ENCODE measurements around the gene MCM9. TPM values are rescaled to one million over a fixed set of nuclear protein-coding genes. Genes with fewer than 3 reads are reported as not detected.
A peak's percentile ranks its signal among the peaks of the same experiment; 100 is the strongest.
"Not testable (repeated sequence)": the region's sequence is repeated elsewhere in the genome, so short reads cannot be mapped to it uniquely, and the experiment has no call there.

Gene MCM9
- total RNA-seq, 1 donor from 2014 or later: 10.1 TPM

DNA sequence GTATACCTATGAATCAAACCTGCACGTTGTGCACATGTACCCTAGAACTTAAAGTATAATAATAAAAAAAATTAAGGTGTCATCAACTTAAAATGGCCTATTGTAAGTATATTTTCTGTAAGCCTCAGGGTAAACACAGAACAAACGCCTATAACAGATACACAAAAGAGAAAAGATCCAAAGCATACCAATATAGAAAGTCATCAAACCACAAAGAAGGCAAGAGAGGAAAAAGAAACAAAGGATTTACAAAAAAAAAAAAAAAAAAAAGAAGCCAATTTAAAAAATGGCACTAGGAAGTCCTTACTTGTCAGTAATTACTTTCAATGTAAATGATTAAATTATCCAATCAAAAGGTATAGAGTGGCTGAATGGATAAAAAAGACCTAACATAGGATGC lies 65.6 kb downstream of the MCM9 start:
- Mint-ChIP-seq H3K4me3 (ENCODE audit: unreplicated experiment) (no peak overlapping the region), H3K27me3 (ENCODE audit: low read depth, unreplicated experiment) (no peaks in the 10 kb centered on the region), H3K36me3 (ENCODE audit: low read depth, unreplicated experiment) (no peaks in the 10 kb centered on the region), H3K27ac (ENCODE audit: unreplicated experiment) (no peak overlapping the region), H3K4me1 (ENCODE audit: low read depth, unreplicated experiment) (peaks cover 10% of the 10 kb centered on the region), H3K9me3 (ENCODE audit: unreplicated experiment) (peaks cover 2% of the 10 kb centered on the region)
- no peak overlapping the region for H3K9ac ChIP-seq (ENCODE audit: low read length)
- H3K27ac ChIP-seq (ENCODE audit: low read depth, low read length): no peak overlapping the region
- peaks cover 9% of the 10 kb centered on the region for H3K79me2 ChIP-seq (ENCODE audit: insufficient read depth, low read length)
- no peaks in the 10 kb centered on the region for H3K4me1 ChIP-seq (ENCODE audit: insufficient read depth, low read length)
- no peaks in the 10 kb centered on the region for H3K9me3 ChIP-seq (ENCODE audit: insufficient read depth, low read depth, low read length)
- H3K36me3 ChIP-seq (ENCODE audit: insufficient read depth, low read length): no peaks in the 10 kb centered on the region
- H2AFZ ChIP-seq (ENCODE audit: low read depth, low read length): no peak overlapping the region
- no peaks in the 10 kb centered on the region for H4K20me1 ChIP-seq (ENCODE audit: insufficient read depth, low read length)
- FAIRE-seq (no peak), DNase-seq (ENCODE audit: low read depth) (peak; percentile 74)
- TF ChIP-seq EZH2 (IDR thresholded peaks at IDR 0.05; ENCODE audit: insufficient read depth, low read length) (no peak), CTCF (IDR thresholded peaks at IDR 0.05; ENCODE audit: insufficient read depth, low read depth, low read length) (no peak)
- H3K4me2 ChIP-seq (ENCODE audit: low read length): peak overlapping the region; percentile 50
- no peaks in the 10 kb centered on the region for H3K27me3 ChIP-seq (ENCODE audit: insufficient read depth, low read length)
- H3K4me3 ChIP-seq (ENCODE audit: insufficient read depth, low read depth, low read length): no peak overlapping the region

- not testable (repeated sequence) for H3K36me3 ChIP-seq (ENCODE audit: insufficient read depth, low read length); H2AFZ ChIP-seq (ENCODE audit: low read depth, low read length); H3K9me3 ChIP-seq (ENCODE audit: insufficient read depth, low read depth, low read length); H3K27me3 ChIP-seq (ENCODE audit: insufficient read depth, low read length); H3K4me1 ChIP-seq (ENCODE audit: insufficient read depth, low read length); H3K4me3 ChIP-seq (ENCODE audit: insufficient read depth, low read depth, low read length); DNase-seq (ENCODE audit: low read depth); H3K9ac ChIP-seq (ENCODE audit: low read length); H4K20me1 ChIP-seq (ENCODE audit: insufficient read depth, low read length); H3K4me3 Mint-ChIP-seq (ENCODE audit: unreplicated experiment); H3K36me3 Mint-ChIP-seq (ENCODE audit: low read depth, unreplicated experiment); H3K9me3 Mint-ChIP-seq (ENCODE audit: unreplicated experiment); H3K27me3 Mint-ChIP-seq (ENCODE audit: low read depth, unreplicated experiment); H3K27ac ChIP-seq (ENCODE audit: low read depth, low read length); FAIRE-seq; H3K27ac Mint-ChIP-seq (ENCODE audit: unreplicated experiment); H3K4me2 ChIP-seq (ENCODE audit: low read length)
- H3K4me1 Mint-ChIP-seq (ENCODE audit: low read depth, unreplicated experiment): peaks cover 13% of the 10 kb centered on the region
- peaks cover 12% of the 10 kb centered on the region for H3K79me2 ChIP-seq (ENCODE audit: insufficient read depth, low read length)
Observed at GRCh38 chr6:118868901-118869300, 66.1 kb downstream of the MCM9 start.

DNA sequence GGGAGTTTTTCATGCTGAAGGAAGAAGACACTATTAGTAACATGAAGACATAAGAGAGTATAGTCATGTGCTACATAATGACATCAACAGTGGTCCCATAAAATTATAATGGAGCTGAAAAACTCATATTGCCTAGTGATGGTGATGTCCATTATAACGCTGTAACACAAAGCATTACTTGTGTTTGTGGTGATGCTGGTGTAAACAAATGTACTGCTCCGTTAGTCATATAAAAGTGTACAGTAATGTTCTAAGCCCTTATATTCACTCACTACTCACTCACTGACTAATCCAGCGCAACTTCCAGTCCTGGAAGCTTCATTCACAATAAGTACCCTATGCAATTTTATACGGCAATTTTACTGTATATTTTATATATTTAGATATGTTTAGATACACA lies 67.8 kb downstream of the MCM9 start:
- peaks cover 16% of the 10 kb centered on the region for H3K79me2 ChIP-seq (ENCODE audit: insufficient read depth, low read length)
- H3K36me3 ChIP-seq (ENCODE audit: insufficient read depth, low read length): no peaks in the 10 kb centered on the region
- Mint-ChIP-seq H3K9me3 (ENCODE audit: unreplicated experiment) (peaks cover 2% of the 10 kb centered on the region), H3K4me1 (ENCODE audit: low read depth, unreplicated experiment) (peaks cover 13% of the 10 kb centered on the region), H3K27ac (ENCODE audit: unreplicated experiment) (no peak overlapping the region), H3K27me3 (ENCODE audit: low read depth, unreplicated experiment) (no peaks in the 10 kb centered on the region), H3K4me3 (ENCODE audit: unreplicated experiment) (no peak overlapping the region), H3K36me3 (ENCODE audit: low read depth, unreplicated experiment) (peaks cover 6% of the 10 kb centered on the region)
- no peaks in the 10 kb centered on the region for H4K20me1 ChIP-seq (ENCODE audit: insufficient read depth, low read length)
- no peak overlapping the region for H3K4me3 ChIP-seq (ENCODE audit: insufficient read depth, low read depth, low read length)
- no peak overlapping the region for H2AFZ ChIP-seq (ENCODE audit: low read depth, low read length)
- no peak for FAIRE-seq
- peak; percentile 25 for DNase-seq (ENCODE audit: low read depth)
- no peaks in the 10 kb centered on the region for H3K27me3 ChIP-seq (ENCODE audit: insufficient read depth, low read length)
- H3K4me2 ChIP-seq (ENCODE audit: low read length): no peak overlapping the region
- no peaks in the 10 kb centered on the region for H3K4me1 ChIP-seq (ENCODE audit: insufficient read depth, low read length)
- H3K9me3 ChIP-seq (ENCODE audit: insufficient read depth, low read depth, low read length): no peaks in the 10 kb centered on the region
- H3K27ac ChIP-seq (ENCODE audit: low read depth, low read length): no peak overlapping the region
- TF ChIP-seq EZH2 (IDR thresholded peaks at IDR 0.05; ENCODE audit: insufficient read depth, low read length) (no peak), CTCF (IDR thresholded peaks at IDR 0.05; ENCODE audit: insufficient read depth, low read depth, low read length) (no peak)
- no peak overlapping the region for H3K9ac ChIP-seq (ENCODE audit: low read length)

Measured in astrocyte (in vitro differentiated cells and primary cell).